T-helper 1 cell treated with Interleukin-12 subunit alpha and Interleukin-12 subunit beta and Interleukin-4 antibody, amounts not matched to agents 30 ng/mL and 1 ng/mL, for 36 hours (primary cell): ENCODE results near the gene RFX2. TPM values are rescaled to one million over a fixed set of nuclear protein-coding genes. Genes with fewer than 3 reads are reported as not detected.
"Not testable (repeated sequence)": the region's sequence is repeated elsewhere in the genome, so short reads cannot be mapped to it uniquely, and the experiment has no call there.

ENCODE experiments used
- intact Hi-C: fragments of 100-400 bp; cut with micrococcal nuclease; formaldehyde crosslinking; loops from one replicate; pipeline ENCODE4 v1.15.1; 2024
- total RNA-seq: library from RNA; stranded (reverse); gene quantifications from 2 replicates; pipeline ENCODE4 v1.2.3, GENCODE V29; 2022

The RFX2 gene
- total RNA-seq, 1 donor from 2014 or later: 8.9 TPM

DNA sequence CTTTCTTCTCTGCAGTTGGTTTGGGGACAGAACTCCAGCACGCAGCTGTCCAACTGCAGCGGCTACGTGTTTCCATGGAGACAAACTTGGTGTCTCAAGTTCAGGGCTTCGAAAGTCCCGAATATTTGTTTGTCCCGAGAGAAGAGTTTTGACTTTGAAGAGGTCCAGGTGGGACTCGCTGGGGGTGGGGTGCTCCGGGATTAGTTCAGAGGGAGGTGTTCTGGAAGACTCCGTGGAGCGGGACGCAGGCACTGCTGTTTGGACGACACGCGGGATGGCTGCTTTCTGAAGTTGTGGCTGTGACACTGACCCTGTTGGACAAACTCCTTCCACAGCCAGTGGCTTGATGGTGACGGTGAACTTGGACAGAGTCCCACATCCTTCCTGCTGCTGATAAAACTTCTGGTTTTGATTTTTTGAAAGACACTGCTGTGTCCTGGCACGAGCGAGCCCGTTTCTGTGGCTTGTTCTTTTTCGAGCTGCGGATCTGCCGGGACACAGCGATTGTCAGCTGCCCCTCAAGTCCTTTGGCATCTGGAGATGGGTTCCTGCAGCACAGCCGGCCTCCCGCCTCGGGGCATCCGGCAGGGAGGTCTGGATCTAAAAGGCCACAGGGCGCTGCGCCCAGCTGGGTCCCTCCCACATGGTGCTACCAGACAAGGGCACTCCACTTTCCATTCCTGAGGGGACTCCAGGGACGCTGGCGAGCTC, 116.5 kb downstream of the RFX2 start:
- intact Hi-C loops: no loop called here

DNA sequence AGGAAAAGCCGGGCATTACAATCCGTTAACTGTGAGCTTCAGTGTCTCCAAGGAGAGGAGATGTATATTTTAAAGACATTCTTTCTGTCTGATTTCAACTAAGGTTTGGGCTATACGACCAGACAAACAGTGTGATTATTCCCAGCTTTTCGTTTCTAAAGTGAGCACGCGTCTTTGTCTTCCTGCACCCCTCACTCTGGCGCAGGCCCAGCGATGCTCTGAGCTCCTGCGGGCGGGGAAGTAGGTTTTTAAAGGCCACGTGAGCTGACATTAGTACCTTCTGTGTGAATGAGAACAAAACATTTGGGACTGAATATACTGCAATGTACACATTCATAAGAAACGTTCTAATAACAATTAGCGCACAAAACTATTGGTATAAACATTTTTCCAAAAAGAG, 117.1 kb downstream of the RFX2 start:
- intact Hi-C loops: no loop called here

- intact Hi-C loops: no loop called here
These were observed 117.5 kb downstream of the RFX2 start for GRCh38 chr19:5992756-5993155.

- intact Hi-C loops: no loop called here
These were observed 119.0 kb downstream of the RFX2 start for GRCh38 chr19:5991244-5991838.

DNA sequence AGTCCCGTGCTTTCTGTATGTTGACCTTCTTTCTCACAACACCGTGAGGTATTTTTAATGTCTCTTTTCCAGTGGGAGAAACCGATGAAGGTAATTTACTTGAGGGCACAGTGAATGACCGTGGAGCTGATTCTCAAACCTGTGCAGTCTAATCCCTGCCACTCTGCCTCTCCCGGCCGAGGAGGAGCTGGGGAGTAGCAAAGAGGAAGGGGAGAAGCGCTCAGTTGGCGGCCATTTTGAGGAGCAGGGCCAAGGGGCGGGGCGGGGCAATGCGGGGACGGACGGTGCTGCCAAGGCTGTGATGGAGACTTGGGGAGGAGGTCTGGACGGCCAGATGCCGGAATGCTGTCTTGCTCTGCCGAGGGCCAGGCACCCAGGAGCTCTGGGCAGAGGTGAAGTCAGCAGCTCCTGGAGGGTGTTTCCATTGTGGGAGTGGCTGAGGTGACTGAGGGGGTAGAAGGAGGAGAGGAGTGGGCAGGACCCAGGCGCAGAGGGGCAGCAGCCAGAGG, 120.0 kb downstream of the RFX2 start:
- intact Hi-C loops: no loop called here

DNA sequence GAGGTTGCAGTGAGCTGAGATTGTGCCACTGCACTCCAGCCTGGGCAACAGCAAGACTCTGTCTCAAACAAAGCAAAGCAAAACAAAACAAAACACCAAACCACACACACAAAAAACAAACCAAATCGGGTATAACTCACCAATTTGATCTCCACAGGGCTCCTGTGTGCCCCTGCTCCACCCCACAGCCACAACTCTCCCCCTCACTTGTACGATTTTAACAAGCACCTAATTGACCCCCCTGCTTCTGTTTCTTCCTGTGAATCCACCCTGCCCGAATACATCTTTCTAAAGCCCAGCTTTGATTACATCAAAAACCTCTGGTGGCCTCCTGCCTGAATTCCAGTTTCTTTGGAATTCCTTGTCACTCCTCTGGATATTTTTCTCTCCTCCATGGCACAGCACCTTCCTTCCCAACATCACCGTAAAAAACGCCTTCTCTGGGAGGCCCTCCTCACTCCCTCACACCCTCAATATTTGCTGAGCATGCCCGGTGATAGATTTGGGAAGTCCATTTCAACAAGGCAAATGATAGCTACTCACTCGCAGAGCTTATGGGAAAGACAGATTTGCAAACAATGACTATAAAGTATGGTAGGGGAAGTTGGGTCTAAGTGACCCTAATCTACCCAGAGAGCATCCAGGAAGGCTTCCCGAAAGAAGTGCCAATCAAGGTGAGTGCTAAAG, 120.8 kb downstream of the RFX2 start:
- intact Hi-C loops: no loop called here

DNA sequence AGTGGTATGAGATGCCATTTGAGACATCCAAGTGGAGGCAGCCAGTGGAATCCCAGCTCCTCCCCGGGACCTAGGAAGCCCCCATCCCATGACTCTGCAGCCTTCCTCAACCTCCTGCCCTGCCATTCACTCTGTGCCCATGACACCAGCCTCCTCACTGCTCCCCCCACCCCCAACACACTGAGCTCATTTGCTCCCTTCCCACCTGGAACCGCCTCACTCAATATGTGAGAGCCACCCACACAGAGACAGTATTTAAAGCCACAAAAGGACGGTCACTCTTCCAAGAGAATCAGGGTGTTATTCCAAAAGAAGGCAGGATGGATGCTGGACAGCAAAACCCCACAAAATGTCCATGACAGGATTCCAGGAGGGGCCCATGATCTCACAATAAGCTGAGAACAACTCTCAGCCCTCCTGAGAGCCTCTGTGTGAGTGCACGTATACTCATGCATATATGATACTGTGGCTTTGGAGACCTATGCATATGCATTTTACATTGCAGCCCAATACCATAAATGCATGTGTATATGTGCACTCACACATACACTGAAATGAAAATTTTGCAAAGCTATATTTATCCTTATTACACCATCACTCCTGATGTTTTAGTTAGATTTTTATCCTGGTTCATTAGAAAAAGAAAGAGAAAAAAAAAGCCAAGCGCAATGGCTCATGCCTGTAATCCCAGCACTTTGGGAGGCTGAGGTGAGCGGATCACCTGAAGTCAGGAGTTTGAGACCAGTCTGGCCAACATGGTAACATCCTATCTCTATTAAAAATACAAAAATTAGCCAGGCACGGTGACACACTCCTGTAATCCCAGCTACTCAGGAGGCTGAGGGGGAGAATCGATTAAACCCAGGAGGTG, 121.5 kb downstream of the RFX2 start:
- intact Hi-C loops: no loop called here

DNA sequence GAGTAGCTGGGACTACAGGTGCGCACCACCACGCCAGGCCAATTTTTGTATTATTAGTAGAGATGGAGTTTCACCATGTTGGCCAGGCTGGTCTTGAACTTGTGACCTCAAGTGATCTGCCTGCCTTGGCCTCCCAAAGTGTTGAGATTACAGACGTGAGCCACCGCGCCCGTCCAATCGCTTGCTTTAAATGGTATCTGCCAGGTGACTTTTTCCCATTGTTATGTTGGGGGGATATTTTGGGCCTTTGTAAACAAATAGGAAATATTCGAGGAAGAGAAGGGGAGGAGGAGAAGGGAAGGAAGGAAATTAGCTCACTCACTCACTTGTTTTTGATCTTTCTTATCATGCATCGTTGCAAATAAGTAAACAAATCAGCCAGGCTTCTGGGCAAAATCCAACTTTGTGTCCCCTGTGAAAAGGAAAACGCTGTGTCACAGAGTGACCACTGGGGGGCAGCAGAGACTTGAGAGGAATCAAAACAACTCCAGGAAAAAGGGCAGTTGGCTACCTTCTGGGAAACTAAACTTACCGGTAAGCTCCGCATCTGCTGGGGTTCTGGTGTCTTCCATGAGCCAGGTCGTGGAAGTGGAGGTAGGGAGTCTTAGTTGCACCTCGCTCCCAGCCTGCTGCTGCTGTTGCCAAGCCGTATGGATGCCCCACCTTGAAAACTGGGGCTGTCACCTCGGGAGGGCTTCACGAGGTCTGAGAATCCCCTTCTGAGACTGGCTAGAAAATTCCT, 123.1 kb downstream of the RFX2 start:
- intact Hi-C loops: loop anchor here (1.0 kb wide), 5 partner anchors 9 to 138 kb away; partner anchors contain the start of gene RANBP3

GRCh38 chr19:5985837-5986236, 124.5 kb downstream of the RFX2 start:
- intact Hi-C loops: not testable (repeated sequence)

DNA sequence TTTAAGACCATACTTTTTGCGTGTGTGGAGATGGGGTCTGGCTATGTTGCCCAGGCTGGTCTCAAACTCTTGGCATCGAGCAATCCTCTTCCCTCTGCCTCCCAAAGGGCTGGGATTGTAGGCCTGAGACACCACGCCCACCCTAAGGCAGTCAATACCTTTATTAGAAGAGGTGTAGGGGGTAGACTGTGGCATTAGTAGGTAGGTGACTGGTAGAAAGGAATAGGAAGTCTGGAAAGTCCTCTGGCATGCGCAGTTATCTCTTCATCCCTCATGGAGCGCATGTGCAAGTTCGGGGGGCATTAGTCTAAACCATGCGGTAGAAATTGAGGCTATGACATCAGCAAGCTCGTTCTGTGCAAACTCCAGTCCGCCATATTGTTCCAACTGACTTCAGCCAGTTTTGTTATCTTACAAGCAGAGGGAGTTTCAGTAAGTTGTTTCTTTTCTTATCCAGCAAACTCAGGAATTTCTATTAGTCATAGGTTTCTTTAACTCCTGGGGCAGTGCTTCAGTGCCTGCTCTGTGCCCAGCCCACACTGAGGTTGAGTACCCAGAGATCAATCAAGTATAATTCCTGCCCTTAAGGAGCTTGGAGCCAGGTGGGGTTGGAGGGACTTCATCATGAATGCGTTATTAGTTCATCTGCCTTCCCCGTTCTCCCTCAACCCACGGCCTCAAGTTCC, 125.1 kb downstream of the RFX2 start:
- intact Hi-C loops: no loop called here

DNA sequence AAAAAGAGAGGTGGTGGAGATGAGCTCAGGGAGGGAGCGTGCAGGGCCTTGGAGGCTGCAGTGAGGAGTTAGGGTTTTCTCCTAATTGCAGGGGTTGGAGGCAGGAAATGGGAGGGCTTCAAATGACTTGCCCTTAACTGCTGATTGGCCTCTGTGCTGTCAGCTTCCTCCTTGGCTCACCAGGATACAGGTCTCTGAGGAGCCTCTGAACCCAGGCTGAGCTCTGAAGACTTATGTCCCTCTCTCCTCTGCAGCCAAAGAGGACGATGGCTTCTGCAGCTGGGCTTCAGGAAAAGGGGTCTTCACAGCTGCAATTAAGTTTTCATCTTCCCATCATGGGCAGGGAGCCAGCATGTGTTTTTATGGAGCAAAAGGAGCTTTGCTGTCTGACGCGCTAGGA, 125.7 kb downstream of the RFX2 start:
- intact Hi-C loops: no loop called here

DNA sequence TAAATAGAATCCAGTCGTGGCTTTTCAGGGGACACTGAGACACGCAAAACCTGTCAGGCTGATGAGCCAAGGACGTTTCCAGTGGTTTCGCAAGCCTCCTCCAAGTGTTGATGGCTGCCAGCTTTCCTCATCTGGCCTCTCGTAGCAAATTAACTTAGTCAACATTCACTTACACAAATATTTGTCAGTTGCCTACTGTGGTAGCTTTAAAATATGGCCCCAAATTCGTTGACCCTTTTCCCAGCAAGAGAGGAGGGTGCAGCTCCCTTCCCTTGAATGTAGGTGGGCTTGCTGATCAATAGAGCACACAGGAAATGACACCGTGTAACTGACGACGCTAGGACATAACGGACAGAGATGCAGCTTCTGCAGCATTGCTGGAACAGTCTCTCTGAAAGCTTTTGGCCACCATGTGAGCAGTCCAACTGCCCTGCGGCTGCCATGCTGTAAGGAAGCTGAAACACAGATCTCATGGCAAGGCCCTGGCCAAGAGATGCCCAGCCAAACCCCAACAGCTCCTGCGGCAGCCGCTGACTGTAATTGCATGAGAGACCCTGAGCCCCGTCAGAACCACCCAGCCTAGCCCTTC, 126.8 kb downstream of the RFX2 start:
- intact Hi-C loops: no loop called here

GRCh38 chr19:5978606-5979552, 131.4 kb downstream of the RFX2 start:
- intact Hi-C loops: loop anchor here (1.0 to 10.0 kb wide), 18 partner anchors 8 to 1556 kb away; partner anchors contain the start of genes ALKBH7, CATSPERD, FEM1A and GPR108

DNA sequence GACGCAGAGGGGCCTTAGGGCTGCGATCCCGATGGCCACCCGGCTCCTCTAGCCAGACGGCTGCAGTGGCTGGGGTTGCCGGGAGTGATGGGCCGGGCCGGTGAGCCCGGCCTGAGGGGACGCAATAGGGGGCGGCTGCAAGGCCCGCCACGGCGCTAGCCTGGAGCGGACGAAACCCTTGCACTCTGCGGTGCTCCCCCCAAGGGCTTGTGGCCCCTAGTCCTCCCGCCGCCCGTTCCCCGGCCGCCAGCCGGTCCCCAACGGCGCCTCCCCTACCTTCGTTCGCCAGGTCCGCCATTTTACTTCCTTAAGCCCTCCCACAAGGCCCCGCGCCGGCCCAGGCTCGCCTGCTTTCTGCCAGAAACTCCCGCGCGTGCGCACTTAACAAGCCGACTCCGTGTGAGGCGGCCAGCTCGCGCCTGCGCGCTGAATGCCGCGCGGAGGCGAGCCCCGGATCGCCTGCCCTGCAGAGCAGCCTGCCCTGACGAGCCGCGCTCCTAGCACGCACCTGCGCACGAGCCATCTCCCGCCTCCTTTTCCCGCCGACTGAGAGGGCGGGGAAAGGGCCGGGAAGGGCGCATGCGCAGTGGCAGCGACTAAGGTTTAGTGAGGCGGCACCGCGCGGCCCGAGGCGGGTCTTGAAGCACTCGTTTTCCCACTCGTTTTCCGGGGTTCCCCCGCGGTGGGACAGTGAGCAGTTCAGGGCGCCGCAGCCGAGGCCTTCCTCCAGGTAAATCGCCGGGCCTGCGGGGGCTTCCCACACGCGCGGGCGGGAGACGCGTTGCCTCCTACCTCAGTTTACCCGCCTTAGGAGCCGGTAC, 132.3 kb downstream of the RFX2 start, which contains the start of gene RANBP3:
TSS of gene RANBP3 (minus strand) at position 356 of the 821 bp plus-strand sequence. CDS start at position 298, 58 bp downstream.
- intact Hi-C loops: loop anchor here (1.0 to 10.0 kb wide), 18 partner anchors 9 to 1557 kb away; partner anchors contain the start of genes ALKBH7, CATSPERD, FEM1A and GPR108

- intact Hi-C loops: loop anchor here (5.0 to 10.0 kb wide), 4 partner anchors 135 to 1557 kb away; partner anchors contain the start of genes GPR108, PNPLA6, RFX2 and SAFB
These were observed 133.0 kb downstream of the RFX2 start for GRCh38 chr19:5977222-5977784.

GRCh38 chr19:5976768-5977167, 133.5 kb downstream of the RFX2 start:
- intact Hi-C loops: loop anchor here (5.0 to 10.0 kb wide), 4 partner anchors 136 to 1558 kb away; partner anchors contain the start of genes GPR108, PNPLA6, RFX2 and SAFB

GRCh38 chr19:5975388-5975728, 134.9 kb downstream of the RFX2 start:
- intact Hi-C loops: loop anchor here (5.0 to 10.0 kb wide), 4 partner anchors 137 to 1559 kb away; partner anchors contain the start of genes GPR108, PNPLA6, RFX2 and SAFB
